Measurements from ENCODE around the gene GATAD1.
"Not testable (repeated sequence)": the region's sequence is repeated elsewhere in the genome, so short reads cannot be mapped to it uniquely, and the experiment has no call there.

GATAD1 gene

DNA sequence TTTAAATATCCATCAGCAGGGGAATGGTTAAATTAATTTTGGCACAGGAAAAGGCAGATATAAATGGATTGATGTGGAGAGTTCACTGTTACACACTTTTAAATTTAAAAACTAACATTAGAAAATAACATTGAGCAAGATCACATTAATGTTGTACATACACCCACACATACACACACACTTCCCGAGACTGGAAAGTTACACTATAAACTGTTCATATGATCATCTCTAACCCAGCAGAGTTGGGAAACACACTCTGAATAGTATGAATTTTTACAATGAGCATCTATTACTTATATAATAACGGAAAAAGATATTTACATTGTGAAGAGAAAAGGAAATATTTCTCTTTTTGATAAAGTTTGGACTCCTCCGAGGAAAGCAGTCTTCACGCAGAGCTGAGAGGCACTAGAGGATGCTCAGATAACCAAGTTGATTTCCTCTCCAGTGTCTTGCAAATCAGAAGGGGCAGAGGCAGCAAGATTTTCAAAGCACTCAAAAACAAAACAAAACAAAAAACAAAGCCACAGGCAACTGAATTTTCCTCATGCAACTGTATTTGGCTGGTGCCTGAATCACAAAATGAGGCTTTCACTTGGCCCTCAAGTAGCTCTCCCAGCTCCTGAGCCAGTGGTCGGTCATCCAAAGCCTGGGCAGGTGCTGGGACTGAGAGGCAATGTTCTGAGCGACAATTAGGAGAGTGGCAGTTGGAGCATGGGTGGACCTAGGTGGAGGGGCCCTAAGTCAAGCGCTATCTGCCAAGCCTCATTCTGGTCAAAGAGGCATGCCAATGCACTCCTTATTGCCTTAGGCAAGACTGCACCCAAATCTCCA, 10.5 kb upstream of the GATAD1 start:
- no peak for DNase-seq (ENCODE audit: extremely low read depth in 1 of 2, low read depth in 1 of 2)

DNA sequence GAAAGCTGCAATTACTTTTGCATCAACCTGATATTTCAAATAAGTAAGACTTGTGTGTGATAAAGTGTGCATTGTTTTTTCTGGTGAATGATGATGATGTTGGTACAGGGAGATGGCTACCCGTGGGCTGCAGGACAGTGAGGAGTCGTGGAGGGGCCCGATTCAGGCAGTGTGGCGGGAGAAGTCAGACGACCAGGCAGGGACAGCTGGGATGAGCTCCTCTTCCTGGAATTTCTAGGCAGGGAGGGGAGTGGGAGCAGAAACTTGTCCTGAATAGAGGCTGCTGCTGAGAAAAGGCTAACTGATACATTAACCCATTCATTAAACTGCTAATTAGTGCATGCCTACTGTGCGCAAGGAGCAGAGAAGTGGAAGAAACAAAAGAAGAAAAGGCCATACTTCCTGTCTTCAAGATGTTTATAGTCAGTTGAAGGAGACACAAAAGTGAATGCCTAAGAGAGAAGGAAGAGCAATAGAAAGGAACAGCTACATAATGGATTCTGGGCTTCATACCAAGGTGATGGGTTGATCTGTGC, 9.3 kb upstream of the GATAD1 start:
- DNase-seq (ENCODE audit: extremely low read depth in 1 of 2, low read depth in 1 of 2), result no peak

DNA sequence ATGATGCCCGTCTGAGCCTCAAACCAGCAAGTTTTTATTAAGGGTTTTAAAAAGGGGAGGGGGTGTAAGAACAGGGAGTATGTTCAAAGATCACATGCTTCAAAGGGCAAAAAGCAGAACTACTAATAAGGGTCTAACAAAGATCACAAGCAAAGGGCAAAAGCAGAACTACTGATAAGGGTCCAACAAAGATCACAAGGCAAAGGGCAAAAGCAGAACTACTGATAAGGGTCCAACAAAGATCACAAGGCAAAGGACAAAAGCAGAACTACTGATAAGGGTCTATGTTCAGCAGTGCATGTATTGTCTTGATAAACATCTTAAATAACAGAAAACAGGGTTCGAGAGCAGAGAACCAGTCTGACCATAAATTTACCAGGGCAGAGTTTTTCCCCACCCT, 4.6 kb upstream of the GATAD1 start:
- not testable (repeated sequence) for DNase-seq (ENCODE audit: extremely low read depth in 1 of 2, low read depth in 1 of 2)

DNA sequence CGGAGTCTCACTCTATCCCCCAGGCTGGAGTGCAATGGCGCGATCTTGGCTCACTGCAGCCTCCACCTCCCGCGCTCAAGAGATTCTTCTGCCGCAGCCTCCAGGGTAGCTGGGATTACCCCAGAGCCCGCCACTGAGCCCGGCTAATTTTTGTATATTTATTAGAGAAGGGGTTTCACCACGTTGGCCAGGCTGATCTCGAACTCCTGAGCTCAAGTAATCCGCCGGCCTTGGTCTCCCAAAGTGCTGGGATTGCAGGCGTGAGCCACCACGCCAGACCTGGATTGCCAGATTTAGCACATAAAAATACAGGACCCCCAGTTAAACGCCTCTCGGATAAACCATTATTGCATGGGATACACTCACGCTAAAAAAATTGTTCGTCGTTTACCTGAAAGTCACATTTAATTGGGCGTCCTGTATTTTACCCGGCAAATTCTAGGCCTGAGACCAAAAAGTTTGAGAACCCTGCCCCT, 375 bp upstream of the GATAD1 start:
- DNase-seq (ENCODE audit: extremely low read depth in 1 of 2, low read depth in 1 of 2), result no peak

DNA sequence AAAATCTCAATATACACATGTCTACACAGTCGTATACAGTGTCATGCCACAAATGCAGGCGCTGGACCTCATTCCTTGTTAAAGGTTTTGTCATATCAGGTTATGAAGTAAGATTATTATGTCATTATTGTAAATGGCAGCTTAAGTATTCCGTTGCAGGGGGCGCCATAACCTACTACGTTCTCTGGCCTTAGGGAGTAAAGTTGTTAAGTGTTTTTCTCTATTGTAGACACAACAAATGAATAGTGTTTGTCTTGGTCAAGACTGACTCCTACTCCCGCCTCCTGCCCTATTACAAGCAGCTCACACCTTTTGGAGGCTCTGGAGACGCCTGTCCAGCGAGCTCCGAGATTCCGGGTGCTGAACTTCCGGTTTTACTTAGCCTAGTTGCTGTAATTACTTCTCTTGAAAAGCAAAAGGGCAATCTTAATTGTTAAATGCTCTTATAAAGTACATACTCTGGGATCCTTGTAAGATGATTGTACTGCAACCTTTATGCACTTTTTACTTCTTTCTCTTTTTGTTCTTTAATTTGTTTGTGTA, 994 bp downstream of the GATAD1 start:
- peak in 1 of 2 donors; percentile 11 for DNase-seq (ENCODE audit: extremely low read depth in 1 of 2, low read depth in 1 of 2)

DNA sequence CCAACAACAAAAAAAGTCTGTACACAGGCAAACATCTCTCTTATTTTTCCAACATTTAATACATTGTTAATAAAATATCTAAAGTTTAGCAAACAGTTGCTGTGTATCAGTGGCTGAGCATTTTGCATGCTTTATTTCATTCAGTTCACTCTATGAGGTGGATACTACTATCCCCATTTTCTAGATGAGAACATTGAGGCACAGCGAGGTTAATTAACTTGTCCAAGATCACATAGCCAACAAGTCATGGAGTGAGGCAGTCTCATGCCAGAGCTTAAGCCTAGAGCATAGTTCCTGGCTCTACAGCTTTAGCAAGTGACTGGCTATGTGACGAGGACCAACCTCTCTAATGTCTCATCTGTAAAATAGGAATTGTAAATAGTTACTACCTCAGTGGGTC, 4.4 kb downstream of the GATAD1 start:
- DNase-seq (ENCODE audit: extremely low read depth in 1 of 2, low read depth in 1 of 2), result no peak

DNA sequence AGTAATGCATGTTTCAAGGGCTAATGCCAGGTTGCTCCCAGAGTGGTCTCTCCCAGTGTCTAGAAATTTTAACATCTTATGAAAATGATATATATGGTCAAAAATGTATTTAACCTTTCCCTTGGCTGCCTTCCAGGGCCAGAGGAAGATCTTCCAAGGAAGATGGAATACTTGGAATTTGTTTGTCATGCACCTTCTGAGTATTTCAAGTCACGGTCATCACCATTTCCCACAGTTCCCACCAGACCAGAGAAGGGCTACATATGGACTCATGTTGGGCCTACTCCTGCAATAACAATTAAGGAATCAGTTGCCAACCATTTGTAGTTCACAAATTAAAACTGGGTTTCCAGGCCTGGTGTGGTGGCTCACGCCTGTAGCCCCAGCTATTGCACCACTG, 9.0 kb downstream of the GATAD1 start:
- DNase-seq (ENCODE audit: extremely low read depth in 1 of 2, low read depth in 1 of 2), result no peak

DNA sequence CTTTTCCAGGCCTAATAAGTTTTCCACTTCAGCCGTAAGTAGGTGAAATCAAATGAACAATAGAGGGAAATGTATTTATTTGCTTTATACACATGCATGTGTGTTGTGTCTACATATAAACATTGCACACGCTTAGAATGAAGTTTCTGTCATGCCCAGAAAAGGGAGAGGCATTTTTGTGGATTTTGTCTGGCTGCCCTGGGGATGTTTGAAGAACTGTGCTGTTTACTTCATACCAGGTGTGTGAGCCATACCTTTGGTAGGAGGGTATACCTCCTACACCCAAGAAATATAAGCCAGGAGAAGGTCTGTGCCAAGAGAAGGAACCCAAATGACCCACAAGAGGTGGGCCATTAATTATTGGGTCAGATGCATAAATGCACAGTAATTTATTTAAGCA, 12.8 kb downstream of the GATAD1 start:
- DNase-seq (ENCODE audit: extremely low read depth in 1 of 2, low read depth in 1 of 2), result no peak

DNA sequence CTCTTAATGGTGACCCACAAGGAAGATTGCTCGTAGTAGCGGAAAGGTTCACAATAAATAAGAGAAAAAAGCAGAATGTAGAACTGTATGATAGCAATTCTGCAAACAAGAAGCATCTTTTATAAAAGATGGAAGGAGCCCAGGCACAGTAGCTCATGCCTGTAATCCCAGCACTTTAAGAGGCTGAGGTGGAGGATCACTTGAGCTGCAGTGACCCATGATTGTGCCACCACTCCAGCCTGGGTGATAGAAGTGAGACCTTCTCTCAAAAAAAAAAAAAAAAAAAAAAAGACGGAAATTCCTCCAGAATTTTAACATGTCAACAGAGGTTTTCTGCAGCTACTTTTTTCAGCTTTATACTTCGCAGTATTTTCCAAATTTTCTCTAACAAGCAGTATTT, 13.2 kb downstream of the GATAD1 start:
- no peak for DNase-seq (ENCODE audit: extremely low read depth in 1 of 2, low read depth in 1 of 2)

DNA sequence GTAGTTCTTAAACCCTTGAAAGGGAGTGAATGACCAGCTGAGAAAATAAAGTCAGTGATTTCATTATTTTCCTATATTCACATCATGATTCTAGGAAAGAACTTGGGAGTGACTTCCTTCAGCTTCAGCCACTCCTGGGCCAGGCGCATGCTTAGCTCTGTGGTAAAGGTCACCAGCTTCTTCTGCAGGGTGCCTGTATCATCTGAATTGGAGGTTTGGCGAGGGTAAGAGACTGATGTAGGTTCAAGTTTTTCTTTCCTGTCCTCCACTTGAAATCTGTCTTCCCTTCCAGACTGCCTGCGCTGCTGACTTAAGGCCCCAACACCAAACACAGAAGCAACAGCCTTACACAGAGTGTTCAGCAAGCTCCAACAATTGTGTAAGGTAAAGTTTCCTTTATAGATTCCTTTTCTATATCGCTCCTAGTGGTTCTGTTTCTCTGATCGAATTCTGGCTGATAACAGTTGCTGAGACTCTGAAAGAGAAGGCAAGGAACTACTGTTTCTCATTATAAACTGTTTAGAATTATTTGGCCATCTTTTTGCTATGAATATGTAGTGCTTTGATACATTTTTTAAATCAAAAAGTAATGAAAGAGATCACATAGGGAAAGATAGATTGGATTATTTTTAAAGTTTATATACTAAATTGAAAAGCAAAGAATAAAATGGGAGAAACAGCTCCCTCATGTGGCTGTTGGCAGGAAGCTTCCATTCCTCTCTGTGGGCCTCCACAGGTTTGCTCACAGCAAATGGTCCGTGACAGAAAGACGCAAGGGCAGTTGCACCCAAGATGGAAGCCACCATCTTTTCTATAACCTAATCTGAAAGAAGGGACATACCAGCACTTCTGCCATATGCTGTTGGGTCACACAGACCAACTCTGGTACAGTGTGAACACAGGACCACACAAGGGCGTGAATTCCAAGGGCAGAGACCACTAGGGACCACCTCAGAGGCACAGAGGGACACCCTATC, 14.0 kb downstream of the GATAD1 start:
- no peak for DNase-seq (ENCODE audit: extremely low read depth in 1 of 2, low read depth in 1 of 2)

DNA sequence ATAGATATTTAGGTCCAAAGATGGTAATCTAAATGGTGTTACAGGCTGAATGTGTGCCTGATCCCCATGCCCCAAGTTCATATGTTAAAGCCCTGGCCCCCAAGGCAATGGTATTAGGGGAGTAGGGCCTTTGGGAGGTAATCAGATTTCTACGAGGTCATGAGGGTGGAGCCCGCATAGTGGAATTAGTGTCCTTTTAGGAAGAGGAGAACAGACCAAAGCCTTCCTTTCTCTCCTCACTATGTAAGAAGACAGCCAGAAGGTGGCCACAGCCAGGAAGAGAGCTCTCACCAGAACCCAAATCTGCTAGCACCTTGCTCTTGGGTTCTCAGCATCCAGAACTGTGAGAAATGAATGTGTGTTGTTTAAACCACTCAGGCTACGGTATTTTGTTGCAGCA, 15.3 kb downstream of the GATAD1 start:
- no peak for DNase-seq (ENCODE audit: extremely low read depth in 1 of 2, low read depth in 1 of 2)

DNA sequence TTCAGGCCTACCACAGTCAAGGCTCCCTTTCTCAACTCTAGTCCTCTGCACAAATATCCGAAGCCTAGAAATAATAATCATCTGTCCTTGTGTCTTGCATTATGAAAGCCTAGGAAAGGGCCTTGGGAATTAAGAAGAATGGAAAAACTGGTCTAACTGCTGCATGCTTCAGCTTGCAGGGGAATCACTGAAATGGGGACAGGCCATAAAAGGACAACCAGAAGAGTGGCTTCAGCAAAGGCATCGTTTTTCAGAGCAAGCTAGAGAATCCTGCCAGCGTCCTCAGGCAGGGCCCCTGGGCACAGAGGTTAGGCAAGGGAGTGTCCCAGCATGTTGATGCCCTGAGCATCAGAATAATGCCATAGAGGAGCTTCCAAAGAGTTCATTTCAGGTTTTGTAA, 17.2 kb downstream of the GATAD1 start:
- no peak for DNase-seq (ENCODE audit: extremely low read depth in 1 of 2, low read depth in 1 of 2)

DNA sequence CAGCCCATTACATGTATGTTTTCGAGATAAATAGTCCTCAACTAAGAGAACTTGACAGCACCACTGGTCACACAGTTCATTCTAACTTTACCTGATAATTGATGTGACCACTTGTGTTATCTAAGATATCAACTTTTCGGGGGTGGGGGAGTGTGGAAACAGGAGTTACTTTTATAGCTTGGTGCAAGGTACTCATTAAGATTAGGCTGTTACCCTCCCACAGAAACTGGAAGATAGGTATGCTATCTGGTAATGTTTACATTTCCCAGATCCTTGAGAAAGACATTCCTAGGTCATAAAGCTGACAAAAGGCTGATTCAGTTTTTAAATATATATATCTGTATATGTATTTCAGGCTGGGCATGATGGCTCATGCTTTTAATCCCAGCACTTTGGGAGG, 19.4 kb downstream of the GATAD1 start:
- DNase-seq (ENCODE audit: extremely low read depth in 1 of 2, low read depth in 1 of 2), result no peak

DNA sequence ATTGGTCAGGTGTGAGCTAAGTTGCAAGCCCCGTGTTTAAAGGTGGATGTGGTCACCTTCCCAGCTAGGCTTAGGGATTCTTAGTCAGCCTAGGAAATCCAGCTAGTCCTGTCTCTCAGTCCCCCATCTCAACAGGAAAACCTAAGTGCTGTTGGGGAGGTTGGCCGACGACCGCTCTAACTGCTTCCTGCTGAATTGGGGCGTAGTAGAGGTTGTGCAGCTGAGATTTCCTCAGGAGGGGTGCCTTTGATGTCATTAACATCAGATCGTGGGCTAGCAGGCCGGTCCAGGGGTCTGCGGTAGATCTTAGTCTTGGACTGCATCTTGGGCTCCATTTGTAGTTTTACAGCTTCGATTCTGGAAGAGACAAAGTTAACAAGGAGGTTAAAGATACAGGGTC, 21.3 kb downstream of the GATAD1 start:
- not testable (repeated sequence) for DNase-seq (ENCODE audit: extremely low read depth in 1 of 2, low read depth in 1 of 2)

DNA sequence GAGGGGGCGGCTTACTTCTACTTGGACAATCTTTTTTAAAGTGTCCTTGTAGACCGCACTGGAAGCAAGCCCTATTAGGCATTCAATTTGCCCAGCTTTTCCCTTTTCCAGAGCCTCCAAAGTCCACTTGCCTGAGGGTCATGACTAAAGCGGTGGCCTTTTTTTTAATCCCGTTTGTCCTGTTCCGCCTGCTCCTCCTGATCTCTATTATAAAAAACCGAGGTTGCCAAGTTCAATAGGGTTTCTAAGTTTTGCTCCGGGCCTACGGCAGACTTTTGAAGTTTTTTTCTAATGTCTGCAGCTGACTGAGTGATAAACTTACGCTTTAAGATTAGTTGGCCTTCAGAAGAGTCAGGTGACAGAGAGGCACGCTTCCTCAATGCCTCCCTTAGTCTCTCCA, 26.7 kb downstream of the GATAD1 start:
- not testable (repeated sequence) for DNase-seq (ENCODE audit: extremely low read depth in 1 of 2, low read depth in 1 of 2)

DNA sequence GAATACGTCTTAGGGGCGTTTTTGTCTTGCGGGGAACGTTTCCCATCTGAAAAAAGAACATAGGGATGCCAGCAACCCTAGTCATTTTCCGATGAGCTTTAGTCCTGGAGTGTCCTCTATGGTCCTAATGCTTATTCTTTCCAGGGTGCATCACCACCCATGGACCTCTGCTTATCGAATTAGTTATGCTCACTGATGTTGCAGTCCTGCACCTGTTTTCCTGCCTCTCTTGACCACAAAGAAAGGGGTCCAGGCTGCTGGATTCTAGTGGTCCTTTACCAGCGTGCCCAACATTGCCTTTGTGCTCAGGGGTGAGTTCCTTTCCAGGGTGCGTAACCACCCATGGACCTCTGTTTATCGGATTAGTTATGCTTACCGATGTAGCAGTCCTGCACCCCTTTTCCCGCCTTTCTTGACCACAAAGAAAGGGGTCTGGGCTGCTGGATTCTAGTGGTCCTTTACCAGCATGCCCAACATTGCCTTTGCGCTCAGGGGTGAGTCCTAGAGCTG, 28.0 kb downstream of the GATAD1 start:
- not testable (repeated sequence) for DNase-seq (ENCODE audit: extremely low read depth in 1 of 2, low read depth in 1 of 2)

DNA sequence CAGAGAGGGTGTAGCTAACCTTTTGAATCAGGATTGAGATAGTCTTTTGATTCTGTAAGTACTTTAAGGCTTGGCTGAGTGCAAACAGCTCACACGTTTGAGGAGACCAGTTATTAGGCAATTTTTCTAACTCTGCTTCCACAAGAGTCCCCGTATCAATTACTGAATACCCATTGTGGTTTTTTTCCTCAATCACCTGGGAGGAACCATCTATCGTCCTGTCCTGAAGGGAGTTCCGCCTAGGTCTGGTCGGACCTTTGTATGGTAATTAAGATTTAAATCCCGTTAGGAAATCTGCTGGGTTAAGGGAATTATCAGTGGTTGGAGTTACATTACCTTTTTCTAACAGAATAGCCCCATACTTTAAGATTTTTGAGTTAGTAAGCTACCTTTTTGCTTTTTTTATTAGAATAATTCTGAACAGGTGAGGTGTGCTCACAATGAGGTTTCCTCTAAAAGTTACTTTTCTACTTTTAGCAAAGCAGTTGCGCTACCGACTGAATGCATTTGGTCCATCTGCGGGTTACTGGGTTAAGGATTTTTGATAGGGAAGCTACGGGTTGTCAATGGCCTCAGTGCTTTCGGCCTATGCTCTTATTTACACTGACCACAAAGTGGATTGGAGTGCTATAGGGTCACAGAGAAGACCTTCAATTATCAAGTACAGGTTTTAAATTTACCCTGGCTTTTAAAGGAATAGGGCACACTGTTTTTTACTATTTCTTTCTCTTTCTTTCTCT, 28.7 kb downstream of the GATAD1 start:
- DNase-seq (ENCODE audit: extremely low read depth in 1 of 2, low read depth in 1 of 2), result not testable (repeated sequence)

DNA sequence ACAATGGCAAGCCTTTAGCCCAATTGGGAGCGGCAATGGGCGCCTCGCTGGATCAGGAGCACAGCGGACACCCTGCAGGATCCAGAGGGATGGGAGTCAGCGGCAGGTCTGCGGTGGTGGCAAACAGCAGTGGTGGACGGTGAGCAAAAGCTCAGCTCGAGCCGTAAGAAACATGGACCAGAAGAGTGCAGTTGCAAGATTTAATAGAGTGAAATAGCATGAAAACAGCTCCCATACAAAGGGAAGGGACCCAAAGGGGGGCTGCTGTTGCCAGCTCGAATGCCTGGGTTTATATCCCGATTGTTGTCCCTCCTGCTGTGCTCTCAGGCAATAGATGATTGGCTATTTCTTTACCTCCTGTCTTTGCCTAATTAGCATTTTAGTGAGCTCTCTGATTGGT, 30.4 kb downstream of the GATAD1 start, which contains the start of gene ERVW-1:
TSS of gene ERVW-1 (minus strand) at position 266 of the 400 bp plus-strand sequence. CDS start 7,565 bp downstream, outside the sequence.
- not testable (repeated sequence) for DNase-seq (ENCODE audit: extremely low read depth in 1 of 2, low read depth in 1 of 2)

DNA sequence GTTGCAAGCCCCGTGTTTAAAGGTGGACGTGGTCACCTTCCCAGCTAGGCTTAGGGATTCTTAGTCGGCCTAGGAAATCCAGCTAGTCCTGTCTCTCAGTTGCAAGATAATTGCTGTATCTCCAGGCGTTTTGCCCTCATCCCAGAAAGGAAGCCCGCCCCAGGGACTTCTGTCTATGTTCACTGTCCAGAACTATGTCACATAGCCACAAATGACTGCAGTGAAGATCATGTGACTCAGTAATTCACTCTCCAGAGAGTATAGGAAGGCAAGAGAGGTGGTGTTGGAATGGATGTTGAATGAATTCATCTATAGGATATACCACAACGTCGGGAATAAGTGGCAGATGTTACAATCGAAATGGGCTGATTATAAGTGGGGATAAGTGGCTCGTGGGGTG, 30.8 kb downstream of the GATAD1 start:
- DNase-seq (ENCODE audit: extremely low read depth in 1 of 2, low read depth in 1 of 2), result no peak

DNA sequence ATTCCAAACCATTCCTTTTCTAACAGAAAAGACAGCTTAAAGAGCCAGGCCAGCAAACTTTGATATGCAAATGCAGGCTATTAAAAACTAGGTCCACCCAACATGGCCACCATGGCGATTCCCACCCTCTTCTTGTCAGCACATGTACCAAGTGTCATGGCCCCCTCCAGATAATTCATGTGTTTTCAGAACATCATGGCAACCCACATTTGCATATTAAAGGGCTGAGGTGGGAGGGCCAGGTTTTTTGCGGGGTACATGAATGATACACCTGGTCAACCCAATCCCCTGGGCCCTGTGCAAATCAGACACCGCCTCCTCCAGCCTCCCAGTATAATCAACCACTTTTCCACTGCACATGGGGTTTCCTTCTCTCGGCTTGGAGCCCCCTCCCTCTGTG, 31.4 kb downstream of the GATAD1 start:
- DNase-seq (ENCODE audit: extremely low read depth in 1 of 2, low read depth in 1 of 2), result no peak
